Ureter (tissue), 1 donor: ENCODE measurements around the gene CALML6. TPM values are rescaled to one million over a fixed set of nuclear protein-coding genes. Genes with fewer than 3 reads are reported as not detected.

Experiments used
- DNase-seq: peaks from one replicate; pipeline ENCODE4 v3.0.0-alpha.2; 2020; ENCODE audit warnings: low spot score
- total RNA-seq: library from RNA; stranded (reverse); gene quantifications from one replicate; pipeline ENCODE4 v1.2.4, GENCODE V29; 2023
- donor health status: DM: yes; HTN: yes; CAD: no.

CALML6 gene
- total RNA-seq, 1 donor from 2014 or later = 0.29 TPM

GRCh38 chr1:1965546-1965945 lies 50.5 kb downstream of the CALML6 start:
- no peak for DNase-seq

DNA sequence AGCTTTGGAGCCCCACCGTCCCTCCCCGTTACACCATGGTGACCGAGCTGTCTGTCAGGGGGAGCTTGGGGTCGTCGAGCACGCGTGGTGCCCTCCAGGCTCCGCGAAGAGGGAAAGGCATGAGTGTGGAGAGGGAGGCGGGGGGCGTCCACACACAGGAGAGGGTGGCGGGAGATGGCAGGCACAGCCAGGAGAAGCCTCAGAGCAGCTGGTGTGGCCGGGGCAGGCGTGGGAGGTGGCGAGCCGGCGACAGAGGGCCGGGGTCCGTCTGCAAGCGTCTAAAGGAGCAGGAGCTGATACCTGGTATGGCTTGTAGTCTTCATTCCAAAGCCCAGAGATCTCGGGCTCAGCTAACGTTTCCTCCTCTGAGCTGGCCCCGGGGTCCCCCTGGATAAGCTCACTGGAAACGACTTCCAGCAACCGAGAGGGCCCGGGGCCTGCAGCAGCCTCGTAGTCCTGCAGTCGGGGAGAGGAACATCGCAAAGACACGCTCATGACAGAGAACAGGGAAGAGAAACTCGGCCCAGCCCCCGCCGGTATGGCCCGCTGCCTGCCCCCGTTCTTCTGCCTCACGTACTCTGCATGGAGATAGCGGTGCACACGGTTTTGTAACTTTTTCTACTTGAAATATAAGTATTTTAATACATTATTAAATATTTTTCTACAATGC lies 51.1 kb downstream of the CALML6 start:
- DNase-seq = no peak

Other genes with a start within 250 kb of the CALML6 start
- 42.8 TPM for gene SLC35E2B, start 222.5 kb upstream of the CALML6 start, total RNA-seq
- 34.0 TPM for gene CDK11A, start 190.9 kb upstream of the CALML6 start, total RNA-seq
- 80.3 TPM for gene NADK, start 136.8 kb upstream of the CALML6 start, total RNA-seq
- 304 TPM for gene GNB1, start 24.2 kb upstream of the CALML6 start, total RNA-seq
- gene TMEM52, start 4.0 kb downstream of the CALML6 start, total RNA-seq = not detected
- gene CFAP74, start 88.5 kb downstream of the CALML6 start, total RNA-seq = 0.83 TPM
- 1.2 TPM for gene GABRD, start 104.1 kb downstream of the CALML6 start, total RNA-seq
- gene PRKCZ, start 135.2 kb downstream of the CALML6 start, total RNA-seq = 41.6 TPM